Epithelial cell of proximal tubule (primary cell): ENCODE data around the gene MAT2A. TPM values are rescaled to one million over a fixed set of nuclear protein-coding genes. Genes with fewer than 3 reads are reported as not detected.
A peak's percentile ranks its signal among the peaks of the same experiment; 100 is the strongest.

Experiments used
- DNase-seq: peaks from one replicate; pipeline ENCODE4 v3.0.0-alpha.2; 2011; ENCODE audit warnings: low read depth
- H3K4me3 ChIP-seq: 2 replicates; pipeline ENCODE4 v1.5.1; 2011; ENCODE audit warnings: low read depth, mild to moderate bottlenecking, low read length
- total RNA-seq: library from RNA; depleted of rRNA; stranded (reverse); fragments of >200 nt; gene quantifications from 2 replicates; pipeline ENCODE4 v1.2.3, GENCODE V29; 2015
- TF ChIP-seq, protein P1 (sequence below): conservative IDR thresholded peaks from 2 replicates; pipeline ENCODE4 v1.5.1; 2012; ENCODE audit warnings: low read depth, mild to moderate bottlenecking, low read length

MAT2A gene
- total RNA-seq, 1 donor from 2014 or later: 64.6 TPM

GRCh38 chr2:85575739-85576138 is 36.8 kb downstream of the MAT2A start:
- DNase-seq: no peak
- H3K4me3 ChIP-seq: no peak overlapping the region
- TF ChIP-seq, protein P1, sequence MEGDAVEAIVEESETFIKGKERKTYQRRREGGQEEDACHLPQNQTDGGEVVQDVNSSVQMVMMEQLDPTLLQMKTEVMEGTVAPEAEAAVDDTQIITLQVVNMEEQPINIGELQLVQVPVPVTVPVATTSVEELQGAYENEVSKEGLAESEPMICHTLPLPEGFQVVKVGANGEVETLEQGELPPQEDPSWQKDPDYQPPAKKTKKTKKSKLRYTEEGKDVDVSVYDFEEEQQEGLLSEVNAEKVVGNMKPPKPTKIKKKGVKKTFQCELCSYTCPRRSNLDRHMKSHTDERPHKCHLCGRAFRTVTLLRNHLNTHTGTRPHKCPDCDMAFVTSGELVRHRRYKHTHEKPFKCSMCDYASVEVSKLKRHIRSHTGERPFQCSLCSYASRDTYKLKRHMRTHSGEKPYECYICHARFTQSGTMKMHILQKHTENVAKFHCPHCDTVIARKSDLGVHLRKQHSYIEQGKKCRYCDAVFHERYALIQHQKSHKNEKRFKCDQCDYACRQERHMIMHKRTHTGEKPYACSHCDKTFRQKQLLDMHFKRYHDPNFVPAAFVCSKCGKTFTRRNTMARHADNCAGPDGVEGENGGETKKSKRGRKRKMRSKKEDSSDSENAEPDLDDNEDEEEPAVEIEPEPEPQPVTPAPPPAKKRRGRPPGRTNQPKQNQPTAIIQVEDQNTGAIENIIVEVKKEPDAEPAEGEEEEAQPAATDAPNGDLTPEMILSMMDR: no peak

DNA sequence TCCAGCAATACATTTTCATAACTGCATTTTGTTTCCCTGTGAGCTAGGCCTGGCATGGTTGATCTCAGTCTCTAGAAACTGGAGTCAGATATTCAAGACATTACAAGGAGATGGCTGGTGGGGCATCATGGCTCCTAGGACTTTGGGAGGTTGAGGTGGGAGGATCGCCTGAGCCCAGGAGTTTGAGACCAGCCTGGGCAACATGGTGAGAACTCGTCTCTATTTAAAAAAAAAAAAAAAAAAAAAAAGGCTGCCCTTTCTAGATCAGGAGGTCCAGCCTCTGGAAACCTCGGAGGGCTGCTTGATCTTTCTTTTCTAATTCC is 38.1 kb downstream of the MAT2A start:
- peak overlapping the region; percentile 81 for H3K4me3 ChIP-seq
- TF ChIP-seq, protein P1: no peak
- no peak for DNase-seq

GRCh38 chr2:85577386-85578242 is 38.6 kb downstream of the MAT2A start, which contains the start of gene VAMP8:
Gene VAMP8 (plus strand): TSS chr2:85577586. CDS start chr2:85577647, 61 bp downstream.
- TF ChIP-seq, protein P1: no peak
- H3K4me3 ChIP-seq: peak within 1 kb of the TSS; percentile 81
- no peak for DNase-seq

GRCh38 chr2:85578243-85579180 is 39.5 kb downstream of the MAT2A start:
- DNase-seq: no peak
- peak overlapping the region; percentile 81 for H3K4me3 ChIP-seq
- TF ChIP-seq, protein P1: no peak

- TF ChIP-seq, protein P1: no peak
- DNase-seq: no peak
- peak overlapping the region; percentile 81 for H3K4me3 ChIP-seq
Measured at GRCh38 chr2:85579266-85579935, 40.4 kb downstream of the MAT2A start.

DNA sequence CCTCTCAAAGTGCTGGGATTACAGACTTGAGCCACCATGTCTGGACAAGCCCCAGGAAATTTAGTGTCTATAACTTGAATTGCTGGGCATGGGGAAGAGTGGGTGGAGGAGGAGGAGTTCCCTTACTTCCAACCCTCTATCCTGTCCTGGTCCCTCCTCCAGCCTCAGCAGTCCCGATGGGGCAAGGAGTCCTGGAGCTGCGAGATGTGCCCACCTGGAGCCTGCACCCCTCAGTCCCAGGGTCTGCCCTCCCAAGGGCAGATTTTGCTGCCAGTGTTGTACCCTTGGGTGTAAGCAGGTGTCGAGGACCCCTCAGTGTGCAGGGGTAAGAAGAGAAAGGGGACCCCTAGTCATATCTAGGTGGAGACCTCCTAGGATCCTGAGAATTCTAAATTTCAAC is 41.2 kb downstream of the MAT2A start:
- no peak for DNase-seq
- TF ChIP-seq, protein P1: no peak
- H3K4me3 ChIP-seq: no peak overlapping the region
